ENCODE measurements around the gene SPA17. TPM values are rescaled to one million over a fixed set of nuclear protein-coding genes. Genes with fewer than 3 reads are reported as not detected.

SPA17 gene
- total and polyA plus RNA-seq, 2 of the 4 experiments (the other 2 are of a cell fraction), result 9.9 to 10.6 TPM

GRCh38 chr11:124738713-124739478 lies 65.2 kb downstream of the SPA17 start (continued):
- TF ChIP-seq USF2 (IDR thresholded peaks at IDR 0.05; ENCODE audit: low read depth, low read length), result no peak
